ENCODE results near the gene PPM1M. TPM values are rescaled to one million over a fixed set of nuclear protein-coding genes. Genes with fewer than 3 reads are reported as not detected.

The PPM1M gene
- total RNA-seq, 2 donors from 2014 or later, result 5.7 to 8.1 TPM

- TF ChIP-seq, protein P1, sequence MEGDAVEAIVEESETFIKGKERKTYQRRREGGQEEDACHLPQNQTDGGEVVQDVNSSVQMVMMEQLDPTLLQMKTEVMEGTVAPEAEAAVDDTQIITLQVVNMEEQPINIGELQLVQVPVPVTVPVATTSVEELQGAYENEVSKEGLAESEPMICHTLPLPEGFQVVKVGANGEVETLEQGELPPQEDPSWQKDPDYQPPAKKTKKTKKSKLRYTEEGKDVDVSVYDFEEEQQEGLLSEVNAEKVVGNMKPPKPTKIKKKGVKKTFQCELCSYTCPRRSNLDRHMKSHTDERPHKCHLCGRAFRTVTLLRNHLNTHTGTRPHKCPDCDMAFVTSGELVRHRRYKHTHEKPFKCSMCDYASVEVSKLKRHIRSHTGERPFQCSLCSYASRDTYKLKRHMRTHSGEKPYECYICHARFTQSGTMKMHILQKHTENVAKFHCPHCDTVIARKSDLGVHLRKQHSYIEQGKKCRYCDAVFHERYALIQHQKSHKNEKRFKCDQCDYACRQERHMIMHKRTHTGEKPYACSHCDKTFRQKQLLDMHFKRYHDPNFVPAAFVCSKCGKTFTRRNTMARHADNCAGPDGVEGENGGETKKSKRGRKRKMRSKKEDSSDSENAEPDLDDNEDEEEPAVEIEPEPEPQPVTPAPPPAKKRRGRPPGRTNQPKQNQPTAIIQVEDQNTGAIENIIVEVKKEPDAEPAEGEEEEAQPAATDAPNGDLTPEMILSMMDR (IDR thresholded peaks at IDR 0.05), result no peak
- Histone ChIP-seq H3K4me1 (peaks cover 0 to 22% of the 10 kb centered on the region in 2 donors), H3K27me3 (no peaks in the 10 kb centered on the region), H3K36me3 (peaks cover 98% of the 10 kb centered on the region), H3K9me3 (no peaks in the 10 kb centered on the region), H3K4me3 (no peak overlapping the region), H3K27ac (no peak overlapping the region)
- DNase-seq (ENCODE audit: low spot score), result no peak
These were observed 39.7 kb upstream of the PPM1M start for GRCh38 chr3:52205727-52206372.

GRCh38 chr3:52208556-52208955, 37.0 kb upstream of the PPM1M start:
- DNase-seq (ENCODE audit: low spot score), result no peak
- TF ChIP-seq, protein P1 (IDR thresholded peaks at IDR 0.05), result no peak
- Histone ChIP-seq H3K36me3 (peaks cover 100% of the 10 kb centered on the region), H3K4me3 (no peak overlapping the region), H3K27ac (no peak overlapping the region), H3K4me1 (no peaks in the 10 kb centered on the region), H3K27me3 (no peaks in the 10 kb centered on the region), H3K9me3 (no peaks in the 10 kb centered on the region)

- Histone ChIP-seq H3K36me3 (peaks cover 100% of the 10 kb centered on the region), H3K27ac (no peak overlapping the region), H3K27me3 (no peaks in the 10 kb centered on the region), H3K4me1 (no peaks in the 10 kb centered on the region), H3K9me3 (no peaks in the 10 kb centered on the region), H3K4me3 (no peak overlapping the region)
- TF ChIP-seq, protein P1 (IDR thresholded peaks at IDR 0.05), result no peak
- no peak for DNase-seq (ENCODE audit: low spot score)
These were observed 35.5 kb upstream of the PPM1M start for GRCh38 chr3:52210037-52210436.

DNA sequence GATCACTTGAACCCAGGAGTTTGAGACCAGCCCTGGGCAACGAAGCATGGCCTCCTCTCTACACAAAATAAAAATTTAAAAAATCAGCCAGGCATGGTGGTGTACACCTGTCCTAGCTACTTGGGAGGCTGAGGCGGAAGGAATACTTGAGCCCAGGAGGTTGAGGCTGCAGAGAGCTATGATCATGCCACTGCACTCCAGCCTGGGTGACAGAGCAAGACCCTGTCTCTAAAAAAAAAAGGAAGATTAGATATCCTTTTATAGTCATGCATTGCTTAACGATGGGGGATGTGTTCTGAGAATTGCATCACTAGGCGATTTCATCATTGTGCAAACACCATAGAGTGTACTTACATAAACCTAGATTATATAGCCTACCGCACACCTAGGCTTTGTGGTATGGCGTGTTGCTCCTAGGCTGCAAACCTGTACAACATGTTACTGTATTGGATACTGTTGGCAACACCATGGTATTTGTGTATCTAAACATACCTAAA, 35.0 kb upstream of the PPM1M start:
- H3K27ac ChIP-seq, result no peak overlapping the region

DNA sequence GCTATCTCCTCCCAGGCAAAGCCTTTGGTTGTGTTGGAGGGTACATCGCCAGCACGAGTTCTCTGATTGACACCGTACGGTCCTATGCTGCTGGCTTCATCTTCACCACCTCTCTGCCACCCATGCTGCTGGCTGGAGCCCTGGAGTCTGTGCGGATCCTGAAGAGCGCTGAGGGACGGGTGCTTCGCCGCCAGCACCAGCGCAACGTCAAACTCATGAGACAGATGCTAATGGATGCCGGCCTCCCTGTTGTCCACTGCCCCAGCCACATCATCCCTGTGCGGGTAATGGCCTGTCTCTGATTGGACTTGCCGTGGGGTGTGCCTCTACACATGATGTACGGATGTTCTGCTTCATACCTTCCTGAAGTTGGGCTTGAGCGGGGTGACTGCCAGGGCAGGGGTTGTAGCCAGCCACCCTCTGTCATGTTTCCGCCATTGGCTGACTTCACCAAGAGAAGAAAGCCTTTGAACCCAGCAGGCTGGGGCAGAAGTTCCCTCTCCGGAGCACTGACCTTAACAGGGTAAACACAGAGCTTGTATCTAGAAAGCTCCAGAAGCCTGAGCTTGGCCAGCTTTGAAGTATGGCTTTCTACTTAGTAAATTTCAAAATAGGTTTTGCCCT, 34.2 kb upstream of the PPM1M start:
- DNase-seq (ENCODE audit: low spot score), result no peak
- TF ChIP-seq, protein P1 (IDR thresholded peaks at IDR 0.05), result no peak
- Histone ChIP-seq H3K4me3 (no peak overlapping the region), H3K36me3 (peaks cover 96% of the 10 kb centered on the region), H3K27me3 (no peaks in the 10 kb centered on the region), H3K27ac (no peak overlapping the region), H3K4me1 (peaks cover 0 to 10% of the 10 kb centered on the region in 2 donors), H3K9me3 (no peaks in the 10 kb centered on the region)

More for the DNA sequence above, 35.0 kb upstream of the PPM1M start:
- TF ChIP-seq, protein P1 (IDR thresholded peaks at IDR 0.05), result no peak
- H3K27me3 ChIP-seq, result no peaks in the 10 kb centered on the region
- H3K9me3 ChIP-seq, result no peaks in the 10 kb centered on the region
- no peak for DNase-seq (ENCODE audit: low spot score)
- peaks cover 0 to 2% of the 10 kb centered on the region in 2 donors for H3K4me1 ChIP-seq
- H3K36me3 ChIP-seq, result peaks cover 100% of the 10 kb centered on the region
- H3K4me3 ChIP-seq, result no peak overlapping the region
